ENCODE data around the gene SCIMP.
"Not testable (repeated sequence)": the region's sequence is repeated elsewhere in the genome, so short reads cannot be mapped to it uniquely, and the experiment has no call there.

Gene SCIMP

GRCh38 chr17:5183410-5183793 lies 51.3 kb downstream of the SCIMP start:
- no peak for DNase-seq

- no peak for DNase-seq
Measured at GRCh38 chr17:5182597-5183409, 51.9 kb downstream of the SCIMP start.

DNA sequence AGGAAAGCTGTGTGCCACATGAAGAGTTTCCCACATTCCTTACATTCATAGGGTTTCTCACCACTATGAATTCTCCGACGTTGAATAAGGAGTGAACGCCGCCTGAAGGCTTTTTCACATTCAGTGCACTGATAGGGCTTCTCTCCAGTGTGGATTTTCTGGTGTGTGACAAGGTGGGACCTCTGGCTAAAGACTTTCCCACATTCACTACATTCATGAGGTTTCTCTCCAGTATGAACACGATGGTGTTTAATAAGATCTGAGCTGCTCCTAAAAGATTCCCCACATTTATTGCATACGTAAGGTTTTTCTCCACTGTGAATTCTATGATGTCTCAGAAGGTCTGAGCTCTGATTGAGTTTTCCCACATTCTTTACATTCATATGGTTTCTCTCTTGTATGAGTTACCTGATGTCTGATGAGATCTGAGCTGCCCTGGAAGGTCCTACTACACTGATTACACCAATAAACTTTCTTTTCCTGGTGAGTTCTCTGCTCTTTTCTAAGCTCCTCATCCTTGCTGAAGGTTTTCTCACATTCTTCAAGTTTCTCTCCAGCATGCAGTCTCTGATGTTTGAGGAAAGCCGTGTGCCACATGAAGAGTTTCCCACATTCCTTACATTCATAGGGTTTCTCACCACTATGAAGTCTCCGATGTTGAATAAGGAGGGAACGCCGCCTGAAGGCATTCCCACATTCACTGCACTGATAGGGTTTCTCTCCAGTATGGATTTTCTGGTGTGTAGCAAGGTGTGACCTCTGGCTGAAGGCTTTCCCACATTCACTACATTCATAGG lies 53.0 kb downstream of the SCIMP start:
- no peak for DNase-seq

GRCh38 chr17:5179003-5179402 lies 55.7 kb downstream of the SCIMP start:
- DNase-seq, result no peak

GRCh38 chr17:5175027-5175426 lies 59.6 kb downstream of the SCIMP start:
- not testable (repeated sequence) for DNase-seq

DNA sequence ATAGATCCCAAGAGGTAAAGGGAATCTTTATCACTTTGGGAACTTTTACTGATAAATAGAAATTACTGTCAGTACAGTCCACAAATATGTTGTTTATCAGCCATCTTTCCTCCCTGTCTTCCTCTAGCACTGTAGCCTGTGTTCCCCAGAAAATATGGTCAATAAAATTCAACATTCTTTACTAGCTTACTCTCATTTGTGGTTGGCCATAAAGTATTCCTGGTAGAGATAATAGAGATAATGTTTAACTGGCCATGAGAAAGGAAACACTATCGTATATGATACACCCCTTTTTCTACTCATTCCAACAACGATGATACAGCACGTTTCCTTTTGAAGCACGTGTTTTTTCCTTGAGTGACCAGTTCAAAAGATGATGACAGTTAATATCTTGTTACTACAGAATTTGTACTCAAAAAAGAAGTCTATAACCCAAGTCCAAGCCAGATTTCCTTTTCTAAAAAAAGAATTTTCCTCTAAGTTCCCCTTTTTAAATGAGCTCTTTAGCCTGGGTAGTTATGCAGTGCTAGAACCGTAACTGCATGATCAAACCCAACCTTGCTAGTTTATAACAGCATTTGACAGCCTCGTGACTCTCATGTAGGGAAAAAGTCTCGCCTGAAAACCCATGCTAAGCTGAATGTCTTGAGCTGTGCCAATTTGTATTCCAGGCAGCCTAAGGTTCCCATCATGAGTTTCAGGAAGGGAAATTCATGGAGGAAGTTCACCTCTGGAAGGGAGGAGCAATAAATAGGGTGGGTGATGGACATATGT lies 68.7 kb downstream of the SCIMP start:
- not testable (repeated sequence) for DNase-seq

GRCh38 chr17:5164436-5164835 lies 70.2 kb downstream of the SCIMP start:
- DNase-seq, result no peak

DNA sequence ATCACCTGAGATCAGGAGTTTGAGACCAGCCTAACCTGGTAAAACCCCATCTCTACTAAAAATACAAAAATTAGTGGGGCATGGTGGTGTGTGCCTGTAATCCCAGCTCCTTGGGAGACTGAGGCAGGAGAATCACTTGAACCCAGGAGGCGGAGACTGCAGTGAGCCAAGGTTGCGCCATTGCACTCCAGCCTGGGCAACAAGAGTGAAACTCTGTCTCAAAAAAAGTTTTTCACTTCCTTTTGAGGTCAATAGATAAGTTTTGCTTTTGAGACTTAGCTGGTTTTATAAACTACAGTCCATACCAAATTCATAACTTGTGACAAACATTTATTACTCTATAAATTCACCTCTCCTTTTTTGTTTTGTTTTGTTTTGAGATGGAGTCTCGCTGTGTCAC lies 72.9 kb downstream of the SCIMP start:
- not testable (repeated sequence) for DNase-seq

DNA sequence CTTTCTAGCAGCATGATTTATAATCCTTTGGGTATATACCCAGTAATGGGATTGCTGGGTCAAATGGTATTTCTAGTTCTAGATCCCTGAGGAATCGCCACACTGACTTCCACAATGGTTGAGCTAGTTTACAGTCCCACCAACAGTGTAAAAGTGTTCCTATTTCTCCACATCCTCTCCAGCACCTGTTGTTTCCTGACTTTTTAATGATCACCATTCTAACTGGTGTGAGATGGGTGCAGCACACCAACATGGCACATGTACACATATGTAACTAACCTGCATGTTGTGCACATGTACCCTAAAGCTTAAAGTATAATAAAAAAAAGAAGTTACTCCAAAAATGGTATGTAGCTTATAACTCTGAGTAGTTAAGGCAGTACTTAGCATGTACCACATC lies 74.0 kb downstream of the SCIMP start:
- not testable (repeated sequence) for DNase-seq
